Measurements from ENCODE around the gene ATAD5. TPM values are rescaled to one million over a fixed set of nuclear protein-coding genes. Genes with fewer than 3 reads are reported as not detected.
A peak's percentile ranks its signal among the peaks of the same experiment; 100 is the strongest.

The ATAD5 gene
- 1 to 10 TPM in 4 of 9 donors, under 1 TPM in 5; 0.24 to 4.0 (median 0.80) TPM for total RNA-seq
- polyA plus RNA-seq, result under 1 TPM; 0.27 to 0.53 (median 0.32) TPM
- long read RNA-seq, donor 1, partial matches to known transcripts, result 8 of 14 reads
- long read RNA-seq, donor 1, other reads (novel, unspliced or antisense), result 6 of 14 reads
- long read RNA-seq, donor 2, partial matches to known transcripts, result 5 of 12 reads
- long read RNA-seq, donor 2, other reads (novel, unspliced or antisense), result 7 of 12 reads
- long read RNA-seq, donor 3, result 0 reads
- long read RNA-seq, donor 4, result 0 reads
- long read RNA-seq, donor 5, result 0 reads
- long read RNA-seq, donor 6, partial matches to known transcripts, result 1 of 1 reads
- long read RNA-seq, donor 6, other reads (novel, unspliced or antisense), result 0 of 1 reads
- long read RNA-seq, donor 7, result 0 reads
- long read RNA-seq, donor 8, result 0 reads
- long read RNA-seq, donor 9, partial matches to known transcripts, result 6 of 18 reads
- long read RNA-seq, donor 9, other reads (novel, unspliced or antisense), result 12 of 18 reads
- long read RNA-seq, donor 10, result 0 reads

GRCh38 chr17:30831663-30832437 lies at the start of gene ATAD5:
Gene ATAD5, plus strand, starts transcription at chr17:30831966. Its CDS starts 382 bp downstream, at chr17:30832348.
- 0 to 1% (median 1%) methylated on average over 26 to 59 of the region's 59 CpGs for WGBS, 4 donors
- Histone ChIP-seq H3K36me3 (replicated peaks in 1 of 2) (no peaks in the 10 kb centered on the region), H3K4me1 (replicated peaks in 1 of 2) (peaks cover 5 to 15% of the 10 kb centered on the region in 2 donors), H3K9me3 (replicated peaks in 1 of 3) (no peaks in the 10 kb centered on the region), H3K27ac (peak within 1 kb of the TSS in 1 of 5 donors; percentile 24), H3K27me3 (no peaks in the 10 kb centered on the region), H3K4me3 (peak within 1 kb of the TSS; percentile 12 to 69 (median 36))
- no peak for TF ChIP-seq POLR2A (IDR thresholded peaks at IDR 0.05)
- TF ChIP-seq CTCF (IDR thresholded peaks at IDR 0.05), result no peak
- intact Hi-C loops (cut with DNase I), result no loop called here
- DNase-seq, result peak; percentile 90 to 95 (median 93)

- Histone ChIP-seq H3K4me3 (no peak overlapping the region), H3K9me3 (replicated peaks in 1 of 3) (no peaks in the 10 kb centered on the region), H3K4me1 (replicated peaks in 1 of 2) (peaks cover 6 to 12% of the 10 kb centered on the region in 2 donors), H3K36me3 (replicated peaks in 1 of 2) (peaks cover 0 to 11% of the 10 kb centered on the region in 2 donors), H3K27ac (no peak overlapping the region), H3K27me3 (no peaks in the 10 kb centered on the region)
- no peak for DNase-seq
- TF ChIP-seq POLR2A (IDR thresholded peaks at IDR 0.05) (no peak), CTCF (IDR thresholded peaks at IDR 0.05) (no peak)
- 72 to 88% (median 84%) methylated on average over 2 of the region's 2 CpGs for WGBS, 4 donors
- intact Hi-C loops (cut with DNase I), result no loop called here
Observed at GRCh38 chr17:30782206-30782605, 49.6 kb upstream of the ATAD5 start.

GRCh38 chr17:30788918-30789317 lies 42.8 kb upstream of the ATAD5 start:
- peaks cover 15 to 19% of the 10 kb centered on the region in 2 donors for H3K4me1 ChIP-seq (replicated peaks in 1 of 2)
- TF ChIP-seq CTCF (IDR thresholded peaks at IDR 0.05) (no peak), POLR2A (IDR thresholded peaks at IDR 0.05) (no peak)
- H3K4me3 ChIP-seq, result no peak overlapping the region
- H3K36me3 ChIP-seq (replicated peaks in 1 of 2), result peaks cover 0 to 43% of the 10 kb centered on the region in 2 donors
- no peaks in the 10 kb centered on the region for H3K9me3 ChIP-seq (replicated peaks in 1 of 3)
- intact Hi-C loops (cut with DNase I), result no loop called here
- no peak for DNase-seq
- 89 to 99% (median 96%) methylated on average over 2 of the region's 2 CpGs for WGBS, 4 donors
- H3K27me3 ChIP-seq, result no peaks in the 10 kb centered on the region
- no peak overlapping the region for H3K27ac ChIP-seq

- H3K27ac ChIP-seq, result peak overlapping the region in 1 of 5 donors; percentile 37
- WGBS, 4 donors, result 77 to 87% (median 83%) methylated on average over 2 of the region's 2 CpGs
- intact Hi-C loops (cut with DNase I), result no loop called here
Observed at GRCh38 chr17:30790279-30790678, 41.5 kb upstream of the ATAD5 start.

More at GRCh38 chr17:30790279-30790678, 41.5 kb upstream of the ATAD5 start:
- Histone ChIP-seq H3K27me3 (no peaks in the 10 kb centered on the region), H3K36me3 (replicated peaks in 1 of 2) (peaks cover 0 to 53% of the 10 kb centered on the region in 2 donors), H3K4me3 (no peak overlapping the region), H3K4me1 (replicated peaks in 1 of 2) (peaks cover 15 to 19% of the 10 kb centered on the region in 2 donors), H3K9me3 (replicated peaks in 1 of 3) (no peaks in the 10 kb centered on the region)
- TF ChIP-seq CTCF (IDR thresholded peaks at IDR 0.05) (no peak), POLR2A (IDR thresholded peaks at IDR 0.05) (no peak)
- DNase-seq, result no peak

All from adrenal gland (tissue), 19 donors.